Fibroblast of lung (primary cell): ENCODE results near the gene YRDC. TPM values are rescaled to one million over a fixed set of nuclear protein-coding genes. Genes with fewer than 3 reads are reported as not detected.

Source experiments
- DNase-seq, 2 donors: peaks; one replicate each; pipeline versions ENCODE4 v3.0.0 to v3.0.0-alpha.2; 2010; ENCODE audit warnings: low read depth in 2 of 2
- H2AFZ ChIP-seq: 2 replicates; pipeline ENCODE4 v1.5.1; 2012; ENCODE audit warnings: low read length, control low read depth, inconsistent platforms
- H3K27ac ChIP-seq: 2 replicates; pipeline ENCODE4 v1.5.1; 2011; ENCODE audit warnings: low read length, control low read depth; ENCODE audit not compliant: insufficient read depth
- H3K27me3 ChIP-seq: 2 replicates; pipeline ENCODE4 v1.5.1; 2011; ENCODE audit warnings: mild to moderate bottlenecking, low read length; ENCODE audit not compliant: control insufficient read depth, insufficient read depth
- H3K36me3 ChIP-seq: 2 replicates; pipeline ENCODE4 v1.5.1; 2011; ENCODE audit warnings: low read length; ENCODE audit not compliant: control insufficient read depth, insufficient read depth
- H3K4me1 ChIP-seq: 2 replicates; pipeline ENCODE4 v1.5.1; 2011; ENCODE audit warnings: low read length; ENCODE audit not compliant: control insufficient read depth, insufficient read depth; ENCODE audit errors: extremely low read depth
- H3K4me2 ChIP-seq: 2 replicates; pipeline ENCODE4 v1.5.1; 2011; ENCODE audit warnings: low read length, control low read depth; ENCODE audit not compliant: insufficient read depth; ENCODE audit errors: extremely low read depth
- H3K4me3 ChIP-seq, 4 experiments: fragments of 200-600 bp in 1 of 4; sonication (generic) in 1 of 4; replicated peaks in 1 of 4; 2 replicates each; pipeline ENCODE4 v1.5.1; 2011 to 2016; ENCODE audit warnings: low read length in 4 of 4, low read depth in 3 of 4, mild to moderate bottlenecking in 3 of 4, control low read depth in 2 of 4, inconsistent platforms in 1 of 4, mixed read lengths in 1 of 4; ENCODE audit not compliant: insufficient read depth in 1 of 4; ENCODE audit errors: control extremely low read depth in 1 of 4
- H3K79me2 ChIP-seq: 2 replicates; pipeline ENCODE4 v1.5.1; 2012; ENCODE audit warnings: mild to moderate bottlenecking, low read length, inconsistent platforms; ENCODE audit not compliant: control insufficient read depth, insufficient read depth
- H3K9ac ChIP-seq: 2 replicates; pipeline ENCODE4 v1.5.1; 2011; ENCODE audit warnings: mild to moderate bottlenecking, low read length, control low read depth; ENCODE audit not compliant: insufficient read depth
- H3K9me3 ChIP-seq: 2 replicates; pipeline ENCODE4 v1.5.1; 2012; ENCODE audit warnings: low read depth, low read length; ENCODE audit not compliant: control insufficient read depth, insufficient read depth
- H4K20me1 ChIP-seq: 2 replicates; pipeline ENCODE4 v1.5.1; 2011; ENCODE audit warnings: low read length; ENCODE audit not compliant: control insufficient read depth, insufficient read depth; ENCODE audit errors: extremely low read depth
- EZH2 ChIP-seq: IDR thresholded peaks from 2 replicates; pipeline ENCODE4 v1.5.1; 2012; ENCODE audit warnings: low read length, control low read depth, mild to moderate bottlenecking; ENCODE audit errors: missing control alignments
- polyA plus RNA-seq, 2 donors: library from polyadenylated mRNA; depleted of rRNA in 1 of 2; stranded (reverse) in 1 of 2; unstranded in 1 of 2; fragments of >200 nt; gene quantifications; 2 replicates each; pipeline ENCODE4 v1.2.1, GENCODE V29; 2011 to 2012; ENCODE audit warnings: missing spikeins in 1 of 2
- total RNA-seq: library from RNA; depleted of rRNA; stranded (reverse); fragments of >200 nt; gene quantifications from 2 replicates; pipeline ENCODE4 v1.2.1, GENCODE V29; 2014
- TF ChIP-seq, protein P1 (sequence below), 2 donors: IDR thresholded peaks in 1 of 2; conservative IDR thresholded peaks in 1 of 2; 1 replicate in 1 of 2; 2 replicates in 1 of 2; pipeline ENCODE4 v1.5.1; 2011 to 2012; ENCODE audit warnings: low read length in 2 of 2, control low read depth in 1 of 2, inconsistent platforms in 1 of 2, low read depth in 1 of 2, mild to moderate bottlenecking in 1 of 2

YRDC gene
- total and polyA plus RNA-seq, 2 donors (not counting 1 experiment from before 2014, with no cell fraction given): 9.9 to 14.0 TPM

DNA sequence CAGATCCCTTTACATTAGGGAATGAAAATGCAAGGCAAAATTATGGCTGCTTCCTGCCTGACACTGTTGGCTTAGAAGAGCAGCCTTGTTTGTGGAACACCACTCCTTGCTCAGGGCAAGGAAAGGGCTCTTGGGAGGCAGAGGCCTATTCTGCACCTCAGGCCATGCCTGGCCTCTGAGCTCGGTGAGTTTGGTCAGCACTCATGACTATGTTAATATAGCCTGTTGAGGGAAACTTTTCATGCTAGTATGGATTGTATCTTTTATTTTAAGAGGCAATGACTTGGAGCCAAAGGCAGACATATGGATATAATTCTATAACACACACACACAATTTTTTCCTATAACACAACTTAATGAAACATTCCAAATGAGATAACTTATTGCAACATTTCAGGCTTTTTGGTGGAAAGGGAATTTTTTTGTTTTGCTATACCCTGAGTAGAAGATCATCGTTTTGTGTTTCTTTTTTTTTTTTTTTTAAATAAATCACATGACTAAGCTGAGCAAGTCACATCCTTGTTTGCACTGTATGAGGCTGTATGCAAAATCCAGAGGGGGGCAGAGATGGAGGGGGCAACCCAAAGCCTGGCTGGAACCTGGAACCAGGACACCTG is 5.6 kb upstream of the YRDC start:
- H3K79me2 ChIP-seq: peaks cover 8% of the 10 kb centered on the region
- H3K4me2 ChIP-seq: no peak overlapping the region
- no peak overlapping the region for H3K9ac ChIP-seq
- H3K4me3 ChIP-seq: no peak overlapping the region
- H3K36me3 ChIP-seq: peaks cover 18% of the 10 kb centered on the region
- H2AFZ ChIP-seq: no peak overlapping the region
- no peaks in the 10 kb centered on the region for H3K9me3 ChIP-seq
- H3K27me3 ChIP-seq: no peaks in the 10 kb centered on the region
- no peaks in the 10 kb centered on the region for H4K20me1 ChIP-seq
- H3K27ac ChIP-seq: no peak overlapping the region
- no peak for DNase-seq
- no peak for TF ChIP-seq EZH2
- TF ChIP-seq, protein P1, sequence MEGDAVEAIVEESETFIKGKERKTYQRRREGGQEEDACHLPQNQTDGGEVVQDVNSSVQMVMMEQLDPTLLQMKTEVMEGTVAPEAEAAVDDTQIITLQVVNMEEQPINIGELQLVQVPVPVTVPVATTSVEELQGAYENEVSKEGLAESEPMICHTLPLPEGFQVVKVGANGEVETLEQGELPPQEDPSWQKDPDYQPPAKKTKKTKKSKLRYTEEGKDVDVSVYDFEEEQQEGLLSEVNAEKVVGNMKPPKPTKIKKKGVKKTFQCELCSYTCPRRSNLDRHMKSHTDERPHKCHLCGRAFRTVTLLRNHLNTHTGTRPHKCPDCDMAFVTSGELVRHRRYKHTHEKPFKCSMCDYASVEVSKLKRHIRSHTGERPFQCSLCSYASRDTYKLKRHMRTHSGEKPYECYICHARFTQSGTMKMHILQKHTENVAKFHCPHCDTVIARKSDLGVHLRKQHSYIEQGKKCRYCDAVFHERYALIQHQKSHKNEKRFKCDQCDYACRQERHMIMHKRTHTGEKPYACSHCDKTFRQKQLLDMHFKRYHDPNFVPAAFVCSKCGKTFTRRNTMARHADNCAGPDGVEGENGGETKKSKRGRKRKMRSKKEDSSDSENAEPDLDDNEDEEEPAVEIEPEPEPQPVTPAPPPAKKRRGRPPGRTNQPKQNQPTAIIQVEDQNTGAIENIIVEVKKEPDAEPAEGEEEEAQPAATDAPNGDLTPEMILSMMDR (conservative IDR thresholded peaks at IDR 0.05 in 1 of 2, IDR thresholded peaks at IDR 0.05 in 1 of 2; ENCODE audit: low read depth in 1 of 2, low read length in 2 of 2): no peak
- H3K4me1 ChIP-seq: peaks cover 10% of the 10 kb centered on the region

DNA sequence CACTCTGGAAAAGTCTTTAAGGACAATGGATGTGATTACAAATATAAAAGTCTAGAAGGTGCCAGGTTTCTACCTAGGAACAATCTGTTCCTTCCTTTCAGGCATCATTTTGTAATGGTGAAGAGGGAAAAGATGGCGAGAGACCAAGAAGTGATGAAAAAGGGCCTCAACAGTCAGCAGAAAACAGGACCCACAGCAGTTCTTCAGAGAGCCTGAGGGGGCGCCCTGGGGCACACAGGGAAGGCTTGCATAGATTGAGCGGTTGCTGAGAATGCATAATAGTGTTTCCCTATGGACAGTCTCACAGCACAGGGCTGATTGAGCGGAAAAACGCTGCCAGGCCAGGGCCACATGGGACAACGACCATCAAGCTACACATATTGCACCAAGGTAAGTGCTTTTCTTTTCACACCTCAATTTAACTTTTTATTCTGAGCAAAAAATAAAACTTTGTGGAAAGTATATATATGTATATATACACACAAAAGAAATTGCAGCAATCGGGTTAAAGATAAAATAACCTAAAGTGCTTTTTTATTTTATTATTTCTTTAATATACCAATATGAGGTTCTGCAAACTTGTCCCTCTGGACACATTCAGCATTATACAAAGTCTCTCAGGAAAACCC is 3.1 kb upstream of the YRDC start:
- H3K4me1 ChIP-seq: peaks cover 14% of the 10 kb centered on the region
- peaks cover 16% of the 10 kb centered on the region for H3K36me3 ChIP-seq
- H3K9me3 ChIP-seq: no peaks in the 10 kb centered on the region
- peaks cover 23% of the 10 kb centered on the region for H3K79me2 ChIP-seq
- TF ChIP-seq, protein P1 (conservative IDR thresholded peaks at IDR 0.05 in 1 of 2, IDR thresholded peaks at IDR 0.05 in 1 of 2; ENCODE audit: low read depth in 1 of 2, low read length in 2 of 2): peak; percentile 81 to 96
- TF ChIP-seq EZH2: no peak
- no peak overlapping the region for H3K27ac ChIP-seq
- peak; percentile 65 to 85 for DNase-seq
- H3K4me3 ChIP-seq: no peak overlapping the region
- H3K4me2 ChIP-seq: no peak overlapping the region
- no peak overlapping the region for H2AFZ ChIP-seq
- no peaks in the 10 kb centered on the region for H4K20me1 ChIP-seq
- no peaks in the 10 kb centered on the region for H3K27me3 ChIP-seq
- no peak overlapping the region for H3K9ac ChIP-seq

DNA sequence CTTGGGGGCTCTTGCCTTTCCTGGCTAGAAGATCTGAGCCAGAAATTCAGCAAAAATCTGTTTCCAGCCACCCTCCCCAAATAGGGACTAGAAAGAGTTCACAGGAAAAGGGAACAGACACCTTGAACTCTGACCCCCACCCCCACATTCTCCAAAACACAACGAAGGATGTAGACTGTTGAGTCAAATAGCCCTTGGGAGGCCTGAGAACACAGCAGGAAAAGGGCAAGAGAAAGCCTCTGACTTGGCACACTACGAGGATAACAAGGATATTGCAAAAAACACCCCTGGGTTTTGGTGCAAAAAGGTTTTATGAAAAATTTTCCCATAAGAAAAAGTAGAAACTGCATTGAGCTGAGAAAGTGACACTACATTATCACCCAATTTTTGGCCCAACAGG is 1.9 kb upstream of the YRDC start:
- Histone ChIP-seq H3K27ac (no peak overlapping the region), H3K27me3 (no peaks in the 10 kb centered on the region), H3K9me3 (no peaks in the 10 kb centered on the region), H2AFZ (no peak overlapping the region), H3K4me1 (peaks cover 14% of the 10 kb centered on the region), H3K9ac (no peak overlapping the region), H3K36me3 (peaks cover 11% of the 10 kb centered on the region), H3K4me3 (no peak overlapping the region), H3K4me2 (no peak overlapping the region), H4K20me1 (no peaks in the 10 kb centered on the region), H3K79me2 (peaks cover 26% of the 10 kb centered on the region)
- TF ChIP-seq EZH2: no peak
- TF ChIP-seq, protein P1 (conservative IDR thresholded peaks at IDR 0.05 in 1 of 2, IDR thresholded peaks at IDR 0.05 in 1 of 2; ENCODE audit: low read depth in 1 of 2, low read length in 2 of 2): no peak
- DNase-seq: no peak
